HCT116 (cell line): ENCODE data around the gene SH2B2. TPM values are rescaled to one million over a fixed set of nuclear protein-coding genes. Genes with fewer than 3 reads are reported as not detected.

Experiments
- ATAC-seq: fragments of 200-7000 bp; cut with Tn5 transposase; 2 replicates; pipeline ENCODE4 v1.9.1; 2020; ENCODE audit warnings: mild to moderate bottlenecking, moderate library complexity
- BruUV-seq: library from RNA; stranded (reverse); fragments of 400-500 nt; replicated peaks from 2 replicates; lab custom pipeline; 2021; lab: Mats Ljungman, UMichigan
- CTCF ChIA-PET: fragments of 300-600 bp; sonication (Branson Sonifier 250); formaldehyde crosslinking; loops from one replicate; lab custom pipeline; 2021; ENCODE audit warnings: antibody characterized with exemption; lab: Charles Lee
- POLR2A ChIA-PET: fragments of 300-600, 350-600 bp; sonication (Branson Sonifier 250); formaldehyde crosslinking; loops from one replicate; lab custom pipeline; 2021; ENCODE audit warnings: antibody characterized with exemption; lab: Charles Lee
- RAD21 ChIA-PET, 2 experiments: fragments of 300-600 bp; sonication (Branson Sonifier 250); formaldehyde crosslinking; loops; one replicate each; lab custom pipeline; 2023; ENCODE audit warnings: low total read pairs in 2 of 2; ENCODE audit not compliant: uncharacterized antibody in 2 of 2, unreplicated experiment in 2 of 2, low non-redundant PET in 1 of 2; lab: Charles Lee
- DNase-seq: peaks from one replicate; pipeline ENCODE4 v3.0.0-alpha.2; 2010; ENCODE audit warnings: low read depth, low spot score
- H2AFZ ChIP-seq: fragments of 200-600 bp; shearing (Covaris generic), sonication (generic); 2 replicates; pipeline ENCODE4 v1.6.1; 2017; ENCODE audit warnings: low read depth, mixed run types, mixed read lengths, antibody characterized with exemption, low read length; ENCODE audit not compliant: poor library complexity, severe bottlenecking
- H3K27ac ChIP-seq: 2 replicates; pipeline ENCODE4 v1.5.1; 2012; ENCODE audit warnings: low read depth, low read length
- H3K27me3 ChIP-seq: fragments of 200-600 bp; sonication (generic); 2 replicates; pipeline ENCODE4 v1.6.1; 2016; ENCODE audit warnings: mixed run types, low read length, mixed read lengths; ENCODE audit not compliant: insufficient read depth
- H3K36me3 ChIP-seq, 2 experiments: fragments of 200-500 bp in 1 of 2; fragments of 200-600 bp in 1 of 2; sonication (Bioruptor generic) in 1 of 2; sonication (generic) in 1 of 2; 2 replicates each; pipeline versions ENCODE4 v1.5.1 to v1.6.1; 2014 to 2016; ENCODE audit warnings: low read length in 2 of 2, inconsistent platforms in 1 of 2, mixed read lengths in 1 of 2, mixed run types in 1 of 2; ENCODE audit not compliant: insufficient read depth in 2 of 2, control insufficient read depth in 1 of 2
- H3K4me1 ChIP-seq, 2 experiments: fragments of 200-600 bp in 1 of 2; sonication (generic) in 1 of 2; 2 replicates each; pipeline versions ENCODE4 v1.5.1 to v1.6.1; 2012 to 2017; ENCODE audit warnings: low read length in 2 of 2, inconsistent platforms in 1 of 2, mild to moderate bottlenecking in 1 of 2, mixed read lengths in 1 of 2, mixed run types in 1 of 2, moderate library complexity in 1 of 2; ENCODE audit not compliant: insufficient read depth in 2 of 2, control insufficient read depth in 1 of 2
- H3K4me2 ChIP-seq: fragments of 200-600 bp; sonication (generic); 2 replicates; pipeline ENCODE4 v1.6.1; 2017; ENCODE audit warnings: mixed run types, low read length, mixed read lengths
- H3K4me3 ChIP-seq, 2 experiments: fragments of 200-600 bp in 1 of 2; sonication (generic) in 1 of 2; replicated peaks in 1 of 2; 2 replicates each; pipeline ENCODE4 v1.5.1; 2011 to 2016; ENCODE audit warnings: low read length in 2 of 2, control low read depth in 1 of 2, low read depth in 1 of 2, mild to moderate bottlenecking in 1 of 2, mixed read lengths in 1 of 2, mixed run types in 1 of 2
- H3K79me2 ChIP-seq: fragments of 200-600 bp; sonication (generic); 2 replicates; pipeline ENCODE4 v1.6.1; 2017; ENCODE audit warnings: mild to moderate bottlenecking, mixed run types, low read length, moderate library complexity, mixed read lengths; ENCODE audit not compliant: insufficient read depth
- H3K9ac ChIP-seq: fragments of 200-600 bp; sonication (generic); 2 replicates; pipeline ENCODE4 v1.6.1; 2016; ENCODE audit warnings: low read length, mixed read lengths
- H3K9me2 ChIP-seq: fragments of 200-600 bp; sonication (generic), shearing (Covaris generic); 2 replicates; pipeline ENCODE4 v1.6.1; 2017; ENCODE audit warnings: mixed run types, mild to moderate bottlenecking, moderate library complexity; ENCODE audit not compliant: insufficient read depth
- H3K9me3 ChIP-seq, 2 experiments: fragments of 200-500 bp in 1 of 2; fragments of 200-600 bp in 1 of 2; sonication (Bioruptor generic) in 1 of 2; sonication (generic) in 1 of 2; 2 replicates each; pipeline ENCODE4 v1.6.1; 2014 to 2017; ENCODE audit warnings: low read length in 2 of 2, mixed read lengths in 2 of 2, inconsistent platforms in 1 of 2, low read depth in 1 of 2, mild to moderate bottlenecking in 1 of 2, mixed run types in 1 of 2, moderate library complexity in 1 of 2; ENCODE audit not compliant: control insufficient read depth in 1 of 2, insufficient read depth in 1 of 2
- H4K20me1 ChIP-seq: fragments of 200-600 bp; sonication (generic), shearing (Covaris generic); 2 replicates; pipeline ENCODE4 v1.6.1; 2017; ENCODE audit warnings: mixed run types, mild to moderate bottlenecking, moderate library complexity; ENCODE audit not compliant: insufficient read depth
- CEBPB ChIP-seq: IDR thresholded peaks from 2 replicates; pipeline ENCODE4 v1.6.1; 2012; ENCODE audit warnings: low read depth
- CTCF ChIP-seq, 3 experiments: fragments of 200-600 bp in 1 of 3; sonication (generic) in 1 of 3; IDR thresholded peaks in 2 of 3; conservative IDR thresholded peaks in 1 of 3; 2 replicates each; pipeline ENCODE4 v1.5.1; 2012 to 2017; ENCODE audit warnings: low read depth in 2 of 3, low read length in 2 of 3, antibody characterized with exemption in 1 of 3, borderline replicate concordance in 1 of 3, control low read depth in 1 of 3, mild to moderate bottlenecking in 1 of 3, mixed read lengths in 1 of 3, mixed run types in 1 of 3, moderate library complexity in 1 of 3; ENCODE audit not compliant: insufficient read depth in 1 of 3
- EGR1 ChIP-seq: IDR thresholded peaks from 2 replicates; pipeline ENCODE4 v1.6.1; 2012; ENCODE audit warnings: low read depth
- EZH2 ChIP-seq: fragments of 200-600 bp; sonication (generic); IDR thresholded peaks from 2 replicates; pipeline ENCODE4 v1.6.1; 2017; ENCODE audit warnings: antibody characterized with exemption, mixed run types
- EZH2phosphoT487 ChIP-seq: fragments of 200-600 bp; IDR thresholded peaks from 2 replicates; pipeline ENCODE4 v1.6.1; 2018; ENCODE audit warnings: antibody characterized with exemption, borderline replicate concordance
- FOSL1 ChIP-seq: IDR thresholded peaks from 2 replicates; pipeline ENCODE4 v1.6.1; 2012; ENCODE audit warnings: low read depth
- JUND ChIP-seq: IDR thresholded peaks from 2 replicates; pipeline ENCODE4 v1.6.1; 2012
- POLR2A ChIP-seq: IDR thresholded peaks from 2 replicates; pipeline ENCODE4 v1.7.0; 2011; ENCODE audit warnings: borderline replicate concordance; ENCODE audit not compliant: insufficient read depth, insufficient read length; ENCODE audit errors: extremely low read depth
- POLR2AphosphoS5 ChIP-seq: IDR thresholded peaks from 2 replicates; pipeline ENCODE4 v1.6.1; 2011; ENCODE audit warnings: mild to moderate bottlenecking, low read depth, low read length, moderate library complexity
- SIN3A ChIP-seq: IDR thresholded peaks from 2 replicates; pipeline ENCODE4 v1.6.1; 2012; ENCODE audit warnings: low read depth
- YY1 ChIP-seq: IDR thresholded peaks from 2 replicates; pipeline ENCODE4 v1.6.1; 2011; ENCODE audit warnings: low read length, low read depth, moderate library complexity, mild to moderate bottlenecking; ENCODE audit not compliant: insufficient replicate concordance; ENCODE audit errors: extremely low read depth
- ZFX ChIP-seq: fragments of 450-650 bp; IDR thresholded peaks from 2 replicates; pipeline ENCODE4 v1.6.1; 2017
- intact Hi-C: fragments of 100-400 bp; cut with micrococcal nuclease; formaldehyde crosslinking; loops from 2 replicates; pipeline ENCODE4 v1.10.0; 2022
- total RNA-seq: library from RNA; stranded (reverse); gene quantifications from one replicate; pipeline ENCODE4 v1.2.1, GENCODE V29; 2021; ENCODE audit not compliant: unreplicated experiment
- TF ChIP-seq, protein P1 (sequence below): IDR thresholded peaks from 2 replicates; pipeline ENCODE4 v1.6.1; 2011; ENCODE audit warnings: mild to moderate bottlenecking, low read length, moderate library complexity; ENCODE audit not compliant: insufficient replicate concordance; ENCODE audit errors: extremely low read depth
- TF ChIP-seq, protein P2 (sequence below): IDR thresholded peaks from 2 replicates; pipeline ENCODE4 v1.6.1; 2012

The SH2B2 gene
- total RNA-seq, 1 experiment from 2014 or later = 11.8 TPM

- POLR2A ChIA-PET = no interaction called here
- peaks cover 0 to 1% of the 10 kb centered on the region in 2 experiments; a peak in 1 of 4 replicates for H3K4me1 ChIP-seq
- ATAC-seq (no peak), DNase-seq (no peak)
- intact Hi-C loops = no loop called here
- H3K4me3 ChIP-seq = no peak overlapping the region
- RAD21 ChIA-PET = no interaction called here
- H3K79me2 ChIP-seq = no peaks in the 10 kb centered on the region
- H3K27ac ChIP-seq = no peak overlapping the region
- H3K9me3 ChIP-seq = no peaks in the 10 kb centered on the region
- H3K36me3 ChIP-seq = no peaks in the 10 kb centered on the region
- CTCF ChIA-PET = no interaction called here
- no peaks in the 10 kb centered on the region for H3K27me3 ChIP-seq
- H4K20me1 ChIP-seq = no peaks in the 10 kb centered on the region
- BruUV-seq = no TSS peak
- H3K9me2 ChIP-seq = no peaks in the 10 kb centered on the region
- no peak overlapping the region for H3K4me2 ChIP-seq
- no peak overlapping the region for H2AFZ ChIP-seq
- H3K9ac ChIP-seq = no peak overlapping the region
- TF ChIP-seq ZFX = no peak
- TF ChIP-seq EGR1 = no peak
- TF ChIP-seq YY1 = no peak
- TF ChIP-seq CTCF (IDR thresholded peaks at IDR 0.05 in 2 of 3, conservative IDR thresholded peaks at IDR 0.05 in 1 of 3; ENCODE audit: borderline replicate concordance in 1 of 3, insufficient read depth in 1 of 3, low read depth in 2 of 3, low read length in 2 of 3) = no peak
- TF ChIP-seq, protein P1, sequence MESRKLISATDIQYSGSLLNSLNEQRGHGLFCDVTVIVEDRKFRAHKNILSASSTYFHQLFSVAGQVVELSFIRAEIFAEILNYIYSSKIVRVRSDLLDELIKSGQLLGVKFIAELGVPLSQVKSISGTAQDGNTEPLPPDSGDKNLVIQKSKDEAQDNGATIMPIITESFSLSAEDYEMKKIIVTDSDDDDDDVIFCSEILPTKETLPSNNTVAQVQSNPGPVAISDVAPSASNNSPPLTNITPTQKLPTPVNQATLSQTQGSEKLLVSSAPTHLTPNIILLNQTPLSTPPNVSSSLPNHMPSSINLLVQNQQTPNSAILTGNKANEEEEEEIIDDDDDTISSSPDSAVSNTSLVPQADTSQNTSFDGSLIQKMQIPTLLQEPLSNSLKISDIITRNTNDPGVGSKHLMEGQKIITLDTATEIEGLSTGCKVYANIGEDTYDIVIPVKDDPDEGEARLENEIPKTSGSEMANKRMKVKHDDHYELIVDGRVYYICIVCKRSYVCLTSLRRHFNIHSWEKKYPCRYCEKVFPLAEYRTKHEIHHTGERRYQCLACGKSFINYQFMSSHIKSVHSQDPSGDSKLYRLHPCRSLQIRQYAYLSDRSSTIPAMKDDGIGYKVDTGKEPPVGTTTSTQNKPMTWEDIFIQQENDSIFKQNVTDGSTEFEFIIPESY = no peak
- no peak for TF ChIP-seq SIN3A
- TF ChIP-seq EZH2phosphoT487 = no peak
- TF ChIP-seq EZH2 = no peak
- TF ChIP-seq POLR2AphosphoS5 = no peak
- no peak for TF ChIP-seq POLR2A
- TF ChIP-seq CEBPB = no peak
- TF ChIP-seq FOSL1 = no peak
- TF ChIP-seq, protein P2, sequence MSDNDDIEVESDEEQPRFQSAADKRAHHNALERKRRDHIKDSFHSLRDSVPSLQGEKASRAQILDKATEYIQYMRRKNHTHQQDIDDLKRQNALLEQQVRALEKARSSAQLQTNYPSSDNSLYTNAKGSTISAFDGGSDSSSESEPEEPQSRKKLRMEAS = no peak
- TF ChIP-seq JUND = no peak
Observed at GRCh38 chr7:102266541-102266940, 20.1 kb upstream of the SH2B2 start.
